GM12874 (cell line): ENCODE measurements around the gene DPH5.

Experiments used
- CTCF ChIP-seq: IDR thresholded peaks from 2 replicates; pipeline ENCODE4 v1.5.1; 2011; ENCODE audit warnings: low read depth, mild to moderate bottlenecking, control low read depth, low read length, moderate library complexity; ENCODE audit not compliant: insufficient read depth

The DPH5 gene

GRCh38 chr1:100959502-100960060 lies 66.0 kb downstream of the DPH5 start:
- TF ChIP-seq CTCF, result no peak

DNA sequence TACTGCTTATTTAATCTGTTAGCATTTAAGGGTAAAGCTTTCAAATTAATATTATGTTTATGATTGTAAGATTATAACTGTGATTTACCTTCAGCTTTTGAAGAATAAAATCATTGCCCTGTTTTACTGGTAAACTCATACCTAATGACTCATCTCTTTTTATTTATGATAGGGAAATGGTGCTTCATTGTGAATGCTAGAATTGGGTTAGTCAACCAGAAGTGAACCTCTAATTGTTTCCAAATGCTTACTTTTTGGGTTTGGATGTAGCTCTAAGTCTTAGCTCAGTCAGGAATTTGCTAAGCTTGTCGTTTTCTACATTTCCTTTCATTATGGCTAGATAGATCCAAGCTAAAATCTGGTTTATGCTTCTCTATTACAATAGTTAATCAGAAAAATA lies 70.3 kb downstream of the DPH5 start:
- no peak for TF ChIP-seq CTCF

DNA sequence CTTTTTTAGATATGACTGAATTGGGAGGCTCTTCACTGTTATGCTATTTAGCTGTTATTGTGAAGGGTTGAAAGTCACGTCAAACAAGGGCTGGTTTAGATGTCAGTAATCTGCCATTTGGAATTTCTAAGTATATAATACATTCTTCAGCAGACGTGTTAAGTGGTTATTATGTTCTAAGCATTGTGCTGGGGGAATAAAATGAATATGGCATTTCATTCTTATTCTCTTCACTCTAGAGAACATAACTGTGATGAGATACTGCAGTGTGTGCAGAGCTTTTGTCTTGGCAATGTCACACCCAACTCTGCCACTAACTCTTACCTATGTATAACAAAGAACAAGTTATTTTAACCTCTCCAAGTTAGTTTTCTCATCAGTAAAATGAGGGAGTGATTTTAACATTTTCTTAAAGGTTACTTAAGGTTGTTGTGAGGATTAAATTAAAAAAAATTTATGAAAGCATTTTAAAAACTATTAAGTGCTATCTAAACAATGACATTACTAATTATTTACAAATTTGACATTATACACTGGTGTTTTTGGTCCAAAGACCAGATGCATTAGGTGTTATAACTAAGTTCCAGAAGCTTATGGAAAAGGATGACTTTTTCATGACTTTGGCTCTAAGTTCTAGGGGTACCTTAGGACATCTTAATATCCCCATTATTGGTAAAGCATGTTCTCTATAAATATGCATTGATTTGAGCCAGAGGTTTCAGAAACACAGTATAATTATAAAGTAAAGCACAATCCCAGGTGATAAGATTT lies 71.4 kb downstream of the DPH5 start:
- TF ChIP-seq CTCF, result no peak

DNA sequence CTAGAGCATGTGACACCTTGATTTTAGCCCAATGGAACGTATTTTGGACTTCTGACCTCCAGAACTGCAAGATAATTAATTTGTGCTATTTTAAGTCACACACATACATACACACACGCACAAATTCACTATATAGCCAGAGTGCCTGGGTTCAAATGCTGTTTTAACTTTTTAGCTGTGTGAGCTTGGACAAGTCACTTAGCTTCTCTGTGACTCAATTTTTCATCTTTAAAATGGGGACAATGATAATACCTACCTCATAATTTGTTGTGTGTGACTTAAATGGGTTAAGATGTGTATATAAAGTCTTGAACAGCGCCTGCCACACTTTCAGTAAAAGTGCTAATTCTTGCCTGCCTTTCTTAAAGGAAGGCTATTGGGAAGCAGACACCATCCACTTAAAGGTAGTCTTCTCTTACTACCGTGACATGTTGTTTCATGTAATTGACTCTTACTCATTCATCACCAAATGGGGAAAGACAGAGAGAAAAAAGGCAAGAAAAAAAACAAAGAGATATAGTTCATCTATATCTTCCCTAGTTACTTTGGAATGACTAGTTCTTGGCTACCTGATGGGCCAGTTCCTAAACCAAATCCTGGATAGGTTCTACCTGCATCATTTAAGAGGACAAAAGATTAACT lies 73.4 kb downstream of the DPH5 start:
- TF ChIP-seq CTCF, result no peak

DNA sequence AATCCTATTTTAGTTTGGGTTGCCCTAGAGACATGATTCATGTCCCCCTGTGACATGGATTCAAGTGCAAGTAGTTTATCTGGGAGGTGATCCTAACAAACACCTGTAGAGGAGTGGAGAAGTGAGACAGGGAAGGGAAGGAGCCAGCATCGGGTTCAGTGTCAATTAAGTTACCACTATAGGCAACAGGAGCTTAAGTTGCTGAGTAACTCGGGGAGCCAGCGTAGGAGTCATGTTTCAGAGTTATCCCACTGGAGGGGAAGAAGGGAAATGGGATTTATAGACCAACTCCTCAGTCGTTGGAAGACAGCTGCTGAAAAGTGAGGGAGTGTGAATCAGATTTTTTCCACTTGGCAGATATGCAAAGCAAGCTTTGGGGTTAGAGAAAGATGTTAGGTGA lies 74.8 kb downstream of the DPH5 start:
- no peak for TF ChIP-seq CTCF

DNA sequence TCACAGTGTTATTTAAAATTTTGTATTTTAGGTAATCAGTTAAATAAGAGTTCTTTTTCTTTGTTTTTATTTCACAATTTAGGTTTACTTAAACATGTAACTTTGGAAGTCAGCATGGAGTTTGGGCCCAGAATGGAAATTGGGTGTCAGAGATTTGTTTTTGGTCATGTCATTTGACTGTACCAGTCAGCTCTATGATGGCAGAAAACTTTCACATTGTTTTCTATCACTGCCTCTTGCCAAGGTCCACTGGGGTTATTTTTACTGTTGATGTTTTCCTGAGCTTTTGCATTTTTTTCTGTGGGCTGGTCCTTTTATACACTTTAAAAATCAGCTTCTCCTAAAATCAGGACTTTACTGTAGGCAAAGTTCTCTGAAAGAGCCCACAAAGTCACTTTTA lies 75.2 kb downstream of the DPH5 start:
- TF ChIP-seq CTCF, result no peak

DNA sequence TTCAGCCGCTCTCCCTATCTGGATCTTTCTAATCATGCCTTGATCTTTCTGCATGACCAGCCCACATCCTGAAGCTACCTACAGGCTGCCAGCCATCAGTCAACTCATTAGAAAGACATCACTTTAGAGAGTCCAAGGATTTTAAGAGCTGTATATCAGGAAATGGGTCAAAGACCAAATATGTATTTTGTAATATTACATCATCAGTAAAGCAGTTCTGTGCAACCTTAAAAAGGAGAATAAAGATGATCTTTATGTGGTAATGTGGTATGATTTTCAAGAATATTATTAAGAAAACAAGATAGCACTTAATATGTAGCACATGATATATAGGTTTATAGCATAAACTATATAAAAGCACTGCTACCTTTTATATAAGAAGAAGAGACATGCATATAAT lies 82.1 kb downstream of the DPH5 start:
- TF ChIP-seq CTCF, result no peak
